ENCODE measurements around the gene DMGDH. TPM values are rescaled to one million over a fixed set of nuclear protein-coding genes. Genes with fewer than 3 reads are reported as not detected.
"Not testable (repeated sequence)": the region's sequence is repeated elsewhere in the genome, so short reads cannot be mapped to it uniquely, and the experiment has no call there.

The DMGDH gene
- total RNA-seq, 1 donor from 2014 or later = 0.75 TPM

- intact Hi-C loops (cut with DNase I) = loop anchor here (5.0 to 10.0 kb wide), 5 partner anchors 237 to 689 kb away; partner anchors contain the start of genes AP3B1, HOMER1 and LHFPL2
- TF ChIP-seq CTCF (IDR thresholded peaks at IDR 0.05) = no peak
- H3K27me3 ChIP-seq = no peaks in the 10 kb centered on the region
- no peaks in the 10 kb centered on the region for H3K9me3 ChIP-seq
- no peaks in the 10 kb centered on the region for H3K36me3 ChIP-seq
- H3K4me1 ChIP-seq = peaks cover 0 to 12% of the 10 kb centered on the region in 2 donors
- H3K27ac ChIP-seq = peak overlapping the region; percentile 96
- no peak for DNase-seq (ENCODE audit: low spot score in 2 of 2)
- peak overlapping the region; percentile 89 to 95 for H3K4me3 ChIP-seq
Measured at GRCh38 chr5:78983601-78984438, 85.7 kb downstream of the DMGDH start.

GRCh38 chr5:78983194-78983593, 86.3 kb downstream of the DMGDH start:
- not testable (repeated sequence) for H3K27me3 ChIP-seq; H3K36me3 ChIP-seq; H3K9me3 ChIP-seq; DNase-seq (ENCODE audit: low spot score in 2 of 2); H3K4me3 ChIP-seq
- Histone ChIP-seq H3K4me1 (peaks cover 0 to 12% of the 10 kb centered on the region in 2 donors), H3K27ac (peak overlapping the region in 1 of 2 donors; percentile 96)
- intact Hi-C loops (cut with DNase I) = loop anchor here (5.0 to 10.0 kb wide), 5 partner anchors 236 to 688 kb away; partner anchors contain the start of genes AP3B1, HOMER1 and LHFPL2

- DNase-seq (ENCODE audit: low spot score in 2 of 2) = no peak
- Histone ChIP-seq H3K27ac (no peak overlapping the region), H3K9me3 (no peaks in the 10 kb centered on the region), H3K36me3 (no peaks in the 10 kb centered on the region), H3K27me3 (no peaks in the 10 kb centered on the region), H3K4me1 (peaks cover 0 to 6% of the 10 kb centered on the region in 2 donors), H3K4me3 (no peak overlapping the region)
- intact Hi-C loops (cut with DNase I) = loop anchor here (5.0 to 10.0 kb wide), 5 partner anchors 233 to 685 kb away; partner anchors contain the start of genes AP3B1, HOMER1 and LHFPL2
- no peak for TF ChIP-seq CTCF (IDR thresholded peaks at IDR 0.05)
Measured at GRCh38 chr5:78979909-78980308, 89.6 kb downstream of the DMGDH start.

GRCh38 chr5:78979117-78979742, 90.2 kb downstream of the DMGDH start:
- intact Hi-C loops (cut with DNase I) = no loop called here
- DNase-seq (ENCODE audit: low spot score in 2 of 2) = no peak
- H3K4me3 ChIP-seq = no peak overlapping the region
- H3K27ac ChIP-seq = no peak overlapping the region
- no peaks in the 10 kb centered on the region for H3K36me3 ChIP-seq
- no peaks in the 10 kb centered on the region for H3K9me3 ChIP-seq
- H3K4me1 ChIP-seq = peaks cover 0 to 6% of the 10 kb centered on the region in 2 donors
- TF ChIP-seq CTCF (IDR thresholded peaks at IDR 0.05) = no peak
- H3K27me3 ChIP-seq = no peaks in the 10 kb centered on the region

GRCh38 chr5:78975035-78975434, 94.4 kb downstream of the DMGDH start:
- Histone ChIP-seq H3K27me3 (no peaks in the 10 kb centered on the region), H3K4me1 (no peaks in the 10 kb centered on the region), H3K27ac (no peak overlapping the region), H3K36me3 (no peaks in the 10 kb centered on the region), H3K4me3 (no peak overlapping the region), H3K9me3 (no peaks in the 10 kb centered on the region)
- no peak for DNase-seq (ENCODE audit: low spot score in 2 of 2)
- TF ChIP-seq CTCF (IDR thresholded peaks at IDR 0.05) = no peak
- intact Hi-C loops (cut with DNase I) = no loop called here

- H3K27ac ChIP-seq = no peak overlapping the region
- no peaks in the 10 kb centered on the region for H3K4me1 ChIP-seq
- DNase-seq (ENCODE audit: low spot score in 2 of 2) = no peak
- H3K27me3 ChIP-seq = no peaks in the 10 kb centered on the region
- no peak overlapping the region for H3K4me3 ChIP-seq
- TF ChIP-seq CTCF (IDR thresholded peaks at IDR 0.05) = no peak
- intact Hi-C loops (cut with DNase I) = no loop called here
- no peaks in the 10 kb centered on the region for H3K36me3 ChIP-seq
- H3K9me3 ChIP-seq = no peaks in the 10 kb centered on the region
Measured at GRCh38 chr5:78974601-78975000, 94.9 kb downstream of the DMGDH start.
